Astrocyte (in vitro differentiated cells and primary cell): ENCODE measurements around the gene MRPL20. TPM values are rescaled to one million over a fixed set of nuclear protein-coding genes. Genes with fewer than 3 reads are reported as not detected.
A peak's percentile ranks its signal among the peaks of the same experiment; 100 is the strongest.

Source experiments
- DNase-seq: peaks from one replicate; pipeline ENCODE4 v3.0.0-alpha.2; 2010; ENCODE audit warnings: low read depth
- FAIRE-seq: peaks from 2 replicates; lab custom pipeline; 2011; peaks lifted over from hg19 to GRCh38; lab: Jason Lieb, UNC
- H2AFZ ChIP-seq: 2 replicates; pipeline ENCODE4 v1.6.0; 2012; ENCODE audit warnings: low read depth, low read length, inconsistent platforms
- H3K27ac ChIP-seq: 2 replicates; pipeline ENCODE4 v1.5.1; 2011; ENCODE audit warnings: low read depth, low read length, inconsistent platforms
- H3K27me3 ChIP-seq: 2 replicates; pipeline ENCODE4 v1.6.0; 2011; ENCODE audit warnings: low read length, inconsistent platforms; ENCODE audit not compliant: insufficient read depth
- H3K36me3 ChIP-seq: 2 replicates; pipeline ENCODE4 v1.5.1; 2011; ENCODE audit warnings: low read length, inconsistent platforms; ENCODE audit not compliant: insufficient read depth
- H3K4me1 ChIP-seq: 2 replicates; pipeline ENCODE4 v1.5.1; 2011; ENCODE audit warnings: low read length, inconsistent platforms; ENCODE audit not compliant: insufficient read depth
- H3K4me2 ChIP-seq: 2 replicates; pipeline ENCODE4 v1.6.0; 2012; ENCODE audit warnings: low read length, inconsistent platforms
- H3K4me3 ChIP-seq: 2 replicates; pipeline ENCODE4 v1.5.1; 2011; ENCODE audit warnings: low read depth, mild to moderate bottlenecking, low read length, inconsistent platforms; ENCODE audit not compliant: insufficient read depth
- H3K79me2 ChIP-seq: 2 replicates; pipeline ENCODE4 v1.6.0; 2012; ENCODE audit warnings: mild to moderate bottlenecking, low read length, inconsistent platforms; ENCODE audit not compliant: insufficient read depth
- H3K9ac ChIP-seq: 2 replicates; pipeline ENCODE4 v1.6.0; 2012; ENCODE audit warnings: mild to moderate bottlenecking, low read length, inconsistent platforms
- H3K9me3 ChIP-seq: 2 replicates; pipeline ENCODE4 v1.5.1; 2012; ENCODE audit warnings: low read depth, mild to moderate bottlenecking, low read length, inconsistent platforms; ENCODE audit not compliant: insufficient read depth
- H4K20me1 ChIP-seq: 2 replicates; pipeline ENCODE4 v1.6.0; 2012; ENCODE audit warnings: low read length, inconsistent platforms; ENCODE audit not compliant: insufficient read depth
- H3K27ac Mint-ChIP-seq: one replicate; pipeline ENCODE4 v1.8.0; 2021; ENCODE audit warnings: mild to moderate bottlenecking, mixed read lengths; ENCODE audit not compliant: unreplicated experiment
- H3K27me3 Mint-ChIP-seq: one replicate; pipeline ENCODE4 v1.8.0; 2021; ENCODE audit warnings: low read depth, mixed read lengths; ENCODE audit not compliant: unreplicated experiment
- H3K36me3 Mint-ChIP-seq: one replicate; pipeline ENCODE4 v1.8.0; 2021; ENCODE audit warnings: low read depth, mixed read lengths; ENCODE audit not compliant: unreplicated experiment
- H3K4me1 Mint-ChIP-seq: one replicate; pipeline ENCODE4 v1.8.0; 2021; ENCODE audit warnings: low read depth, mixed read lengths; ENCODE audit not compliant: unreplicated experiment
- H3K4me3 Mint-ChIP-seq: one replicate; pipeline ENCODE4 v1.8.0; 2021; ENCODE audit warnings: mild to moderate bottlenecking, moderate library complexity, mixed read lengths; ENCODE audit not compliant: unreplicated experiment
- H3K9me3 Mint-ChIP-seq: one replicate; pipeline ENCODE4 v1.8.0; 2021; ENCODE audit warnings: mild to moderate bottlenecking, mixed read lengths; ENCODE audit not compliant: unreplicated experiment
- EZH2 ChIP-seq: IDR thresholded peaks from 2 replicates; pipeline ENCODE4 v1.6.1; 2012; ENCODE audit warnings: mild to moderate bottlenecking, low read length, inconsistent platforms; ENCODE audit not compliant: insufficient read depth
- total RNA-seq: library from RNA; stranded (reverse); gene quantifications from 2 replicates; pipeline ENCODE4 v1.2.1, GENCODE V29; 2021
- TF ChIP-seq, protein P1 (sequence below): IDR thresholded peaks from 2 replicates; pipeline ENCODE4 v1.5.1; 2011; ENCODE audit warnings: low read depth, mild to moderate bottlenecking, inconsistent platforms, low read length, moderate library complexity; ENCODE audit not compliant: insufficient read depth

The MRPL20 gene
- total RNA-seq, 1 donor from 2014 or later = 88.5 TPM

- H3K36me3 Mint-ChIP-seq = peaks cover 20% of the 10 kb centered on the region
- no peaks in the 10 kb centered on the region for H3K9me3 Mint-ChIP-seq
- peak overlapping the region; percentile 30 for H3K4me3 Mint-ChIP-seq
Measured at GRCh38 chr1:1395166-1395565, 11.9 kb downstream of the MRPL20 start.

DNA sequence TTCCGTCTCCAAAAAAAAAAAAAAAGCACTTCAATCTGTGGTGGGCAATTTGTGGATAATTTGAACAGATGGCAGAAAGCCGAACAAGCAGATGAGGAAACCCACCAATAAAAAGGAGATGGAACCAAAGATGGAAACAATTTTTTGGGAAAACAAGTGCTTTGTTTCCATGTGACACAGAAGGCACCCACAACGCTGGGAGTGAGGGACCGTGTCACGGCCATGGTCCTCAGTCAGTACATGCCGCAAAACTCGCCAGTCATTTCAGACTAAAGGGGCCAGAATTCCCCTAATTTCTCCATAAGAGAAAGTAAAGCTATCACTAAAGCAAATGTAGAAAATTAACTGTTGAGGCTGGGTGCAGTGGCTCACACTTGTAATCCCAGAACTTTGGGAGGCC, 13.0 kb downstream of the MRPL20 start:
- Histone ChIP-seq H3K9me3 (no peaks in the 10 kb centered on the region), H3K27ac (no peak overlapping the region), H3K36me3 (peaks cover 63% of the 10 kb centered on the region), H3K9ac (no peak overlapping the region), H2AFZ (no peak overlapping the region), H4K20me1 (peaks cover 67% of the 10 kb centered on the region), H3K27me3 (no peaks in the 10 kb centered on the region), H3K4me2 (no peak overlapping the region), H3K79me2 (peaks cover 86% of the 10 kb centered on the region), H3K4me1 (peaks cover 12% of the 10 kb centered on the region), H3K4me3 (no peak overlapping the region)
- DNase-seq (no peak), FAIRE-seq (no peak)
- Mint-ChIP-seq H3K4me1 (peaks cover 12% of the 10 kb centered on the region), H3K4me3 (no peak overlapping the region), H3K9me3 (no peaks in the 10 kb centered on the region), H3K27ac (no peak overlapping the region), H3K36me3 (peaks cover 24% of the 10 kb centered on the region), H3K27me3 (no peaks in the 10 kb centered on the region)
- no peak for TF ChIP-seq EZH2
- TF ChIP-seq, protein P1, sequence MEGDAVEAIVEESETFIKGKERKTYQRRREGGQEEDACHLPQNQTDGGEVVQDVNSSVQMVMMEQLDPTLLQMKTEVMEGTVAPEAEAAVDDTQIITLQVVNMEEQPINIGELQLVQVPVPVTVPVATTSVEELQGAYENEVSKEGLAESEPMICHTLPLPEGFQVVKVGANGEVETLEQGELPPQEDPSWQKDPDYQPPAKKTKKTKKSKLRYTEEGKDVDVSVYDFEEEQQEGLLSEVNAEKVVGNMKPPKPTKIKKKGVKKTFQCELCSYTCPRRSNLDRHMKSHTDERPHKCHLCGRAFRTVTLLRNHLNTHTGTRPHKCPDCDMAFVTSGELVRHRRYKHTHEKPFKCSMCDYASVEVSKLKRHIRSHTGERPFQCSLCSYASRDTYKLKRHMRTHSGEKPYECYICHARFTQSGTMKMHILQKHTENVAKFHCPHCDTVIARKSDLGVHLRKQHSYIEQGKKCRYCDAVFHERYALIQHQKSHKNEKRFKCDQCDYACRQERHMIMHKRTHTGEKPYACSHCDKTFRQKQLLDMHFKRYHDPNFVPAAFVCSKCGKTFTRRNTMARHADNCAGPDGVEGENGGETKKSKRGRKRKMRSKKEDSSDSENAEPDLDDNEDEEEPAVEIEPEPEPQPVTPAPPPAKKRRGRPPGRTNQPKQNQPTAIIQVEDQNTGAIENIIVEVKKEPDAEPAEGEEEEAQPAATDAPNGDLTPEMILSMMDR = no peak

More at GRCh38 chr1:1395166-1395565, 11.9 kb downstream of the MRPL20 start:
- no peaks in the 10 kb centered on the region for H3K27me3 ChIP-seq
- Mint-ChIP-seq H3K27me3 (no peaks in the 10 kb centered on the region), H3K27ac (peak overlapping the region; percentile 75), H3K4me1 (peaks cover 14% of the 10 kb centered on the region)
- no peak overlapping the region for H3K9ac ChIP-seq
- no peak overlapping the region for H3K4me2 ChIP-seq
- peaks cover 90% of the 10 kb centered on the region for H3K79me2 ChIP-seq
- peaks cover 17% of the 10 kb centered on the region for H3K4me1 ChIP-seq
- no peak for TF ChIP-seq EZH2
- TF ChIP-seq, protein P1 = no peak
- no peak overlapping the region for H2AFZ ChIP-seq
- no peak for DNase-seq
- FAIRE-seq = no peak
- H3K36me3 ChIP-seq = peaks cover 55% of the 10 kb centered on the region
- no peaks in the 10 kb centered on the region for H3K9me3 ChIP-seq
- no peak overlapping the region for H3K27ac ChIP-seq
- H3K4me3 ChIP-seq = no peak overlapping the region
- H4K20me1 ChIP-seq = peaks cover 67% of the 10 kb centered on the region

- Mint-ChIP-seq H3K4me1 (peaks cover 12% of the 10 kb centered on the region), H3K27me3 (no peaks in the 10 kb centered on the region), H3K4me3 (no peak overlapping the region), H3K36me3 (peaks cover 26% of the 10 kb centered on the region), H3K27ac (no peak overlapping the region), H3K9me3 (no peaks in the 10 kb centered on the region)
- Histone ChIP-seq H3K4me2 (no peak overlapping the region), H3K9ac (no peak overlapping the region), H3K9me3 (no peaks in the 10 kb centered on the region), H3K4me1 (peaks cover 12% of the 10 kb centered on the region), H3K79me2 (peaks cover 79% of the 10 kb centered on the region), H3K36me3 (peaks cover 63% of the 10 kb centered on the region), H4K20me1 (peaks cover 65% of the 10 kb centered on the region), H2AFZ (no peak overlapping the region), H3K27me3 (no peaks in the 10 kb centered on the region), H3K4me3 (no peak overlapping the region), H3K27ac (no peak overlapping the region)
- no peak for TF ChIP-seq EZH2
- TF ChIP-seq, protein P1 = no peak
- no peak for FAIRE-seq
- no peak for DNase-seq
Measured at GRCh38 chr1:1393428-1393827, 13.7 kb downstream of the MRPL20 start.
